GM23338 (cell line): ENCODE results near the gene CNTNAP5.

Experiments used
- EZH2phosphoT487 ChIP-seq: fragments of 200-600 bp; sonication (generic); IDR thresholded peaks from one replicate; pipeline ENCODE4 v1.8.1; 2018; ENCODE audit warnings: antibody characterized with exemption; ENCODE audit not compliant: unreplicated experiment
- POLR2AphosphoS5 ChIP-seq: IDR thresholded peaks from 2 replicates; pipeline ENCODE4 v1.6.1; 2016; ENCODE audit warnings: antibody characterized with exemption, low read depth
- ZNF331 ChIP-seq: fragments of 250-450 bp; sonication (Bioruptor Pico); IDR thresholded peaks from 2 replicates; pipeline ENCODE4 v1.5.0; 2020; ENCODE audit warnings: low read depth, mild to moderate bottlenecking, moderate library complexity
- TF ChIP-seq, protein P1 (sequence below), 2 experiments: fragments of 200-600 bp in 1 of 2; sonication (generic) in 1 of 2; conservative IDR thresholded peaks; 2 replicates each; pipeline versions ENCODE4 v1.5.1 to v1.6.1; 2016 to 2017; ENCODE audit warnings: antibody characterized with exemption in 2 of 2, low read depth in 2 of 2, mild to moderate bottlenecking in 2 of 2, moderate library complexity in 1 of 2
- TF ChIP-seq, protein P2 (sequence below): IDR thresholded peaks from one replicate; pipeline ENCODE4 v1.6.1; 2018; ENCODE audit warnings: antibody characterized with exemption; ENCODE audit not compliant: unreplicated experiment

- TF ChIP-seq, protein P1, sequence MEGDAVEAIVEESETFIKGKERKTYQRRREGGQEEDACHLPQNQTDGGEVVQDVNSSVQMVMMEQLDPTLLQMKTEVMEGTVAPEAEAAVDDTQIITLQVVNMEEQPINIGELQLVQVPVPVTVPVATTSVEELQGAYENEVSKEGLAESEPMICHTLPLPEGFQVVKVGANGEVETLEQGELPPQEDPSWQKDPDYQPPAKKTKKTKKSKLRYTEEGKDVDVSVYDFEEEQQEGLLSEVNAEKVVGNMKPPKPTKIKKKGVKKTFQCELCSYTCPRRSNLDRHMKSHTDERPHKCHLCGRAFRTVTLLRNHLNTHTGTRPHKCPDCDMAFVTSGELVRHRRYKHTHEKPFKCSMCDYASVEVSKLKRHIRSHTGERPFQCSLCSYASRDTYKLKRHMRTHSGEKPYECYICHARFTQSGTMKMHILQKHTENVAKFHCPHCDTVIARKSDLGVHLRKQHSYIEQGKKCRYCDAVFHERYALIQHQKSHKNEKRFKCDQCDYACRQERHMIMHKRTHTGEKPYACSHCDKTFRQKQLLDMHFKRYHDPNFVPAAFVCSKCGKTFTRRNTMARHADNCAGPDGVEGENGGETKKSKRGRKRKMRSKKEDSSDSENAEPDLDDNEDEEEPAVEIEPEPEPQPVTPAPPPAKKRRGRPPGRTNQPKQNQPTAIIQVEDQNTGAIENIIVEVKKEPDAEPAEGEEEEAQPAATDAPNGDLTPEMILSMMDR (conservative IDR thresholded peaks at IDR 0.05; ENCODE audit: low read depth in 2 of 2) = no peak
- TF ChIP-seq POLR2AphosphoS5 (no peak), EZH2phosphoT487 (no peak), ZNF331 (CRISPR knock-in tag) (no peak)
- TF ChIP-seq, protein P2, sequence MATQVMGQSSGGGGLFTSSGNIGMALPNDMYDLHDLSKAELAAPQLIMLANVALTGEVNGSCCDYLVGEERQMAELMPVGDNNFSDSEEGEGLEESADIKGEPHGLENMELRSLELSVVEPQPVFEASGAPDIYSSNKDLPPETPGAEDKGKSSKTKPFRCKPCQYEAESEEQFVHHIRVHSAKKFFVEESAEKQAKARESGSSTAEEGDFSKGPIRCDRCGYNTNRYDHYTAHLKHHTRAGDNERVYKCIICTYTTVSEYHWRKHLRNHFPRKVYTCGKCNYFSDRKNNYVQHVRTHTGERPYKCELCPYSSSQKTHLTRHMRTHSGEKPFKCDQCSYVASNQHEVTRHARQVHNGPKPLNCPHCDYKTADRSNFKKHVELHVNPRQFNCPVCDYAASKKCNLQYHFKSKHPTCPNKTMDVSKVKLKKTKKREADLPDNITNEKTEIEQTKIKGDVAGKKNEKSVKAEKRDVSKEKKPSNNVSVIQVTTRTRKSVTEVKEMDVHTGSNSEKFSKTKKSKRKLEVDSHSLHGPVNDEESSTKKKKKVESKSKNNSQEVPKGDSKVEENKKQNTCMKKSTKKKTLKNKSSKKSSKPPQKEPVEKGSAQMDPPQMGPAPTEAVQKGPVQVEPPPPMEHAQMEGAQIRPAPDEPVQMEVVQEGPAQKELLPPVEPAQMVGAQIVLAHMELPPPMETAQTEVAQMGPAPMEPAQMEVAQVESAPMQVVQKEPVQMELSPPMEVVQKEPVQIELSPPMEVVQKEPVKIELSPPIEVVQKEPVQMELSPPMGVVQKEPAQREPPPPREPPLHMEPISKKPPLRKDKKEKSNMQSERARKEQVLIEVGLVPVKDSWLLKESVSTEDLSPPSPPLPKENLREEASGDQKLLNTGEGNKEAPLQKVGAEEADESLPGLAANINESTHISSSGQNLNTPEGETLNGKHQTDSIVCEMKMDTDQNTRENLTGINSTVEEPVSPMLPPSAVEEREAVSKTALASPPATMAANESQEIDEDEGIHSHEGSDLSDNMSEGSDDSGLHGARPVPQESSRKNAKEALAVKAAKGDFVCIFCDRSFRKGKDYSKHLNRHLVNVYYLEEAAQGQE = no peak
Observed at GRCh38 chr2:124318913-124319312, 293.8 kb downstream of the CNTNAP5 start.
